ENCODE measurements around the gene GRID2. TPM values are rescaled to one million over a fixed set of nuclear protein-coding genes. Genes with fewer than 3 reads are reported as not detected.

Gene GRID2
- total and polyA plus RNA-seq, 7 experiments from 2014 or later: not detected

- H3K36me3 Mint-ChIP-seq: no peaks in the 10 kb centered on the region
- H3K36me3 ChIP-seq (ENCODE audit: control insufficient read depth in 2 of 3, insufficient read depth in 3 of 3, low read length in 3 of 3): no peaks in the 10 kb centered on the region
- no peak overlapping the region for H3K4me3 Mint-ChIP-seq
- no peaks in the 10 kb centered on the region for H3K4me1 ChIP-seq (ENCODE audit: control insufficient read depth in 2 of 2, insufficient read depth in 2 of 2, low read length in 2 of 2)
- H3K9me3 ChIP-seq (ENCODE audit: control insufficient read depth in 2 of 3, low read length in 3 of 3): no peaks in the 10 kb centered on the region
- ATAC-seq (no peak), DNase-seq (no peak)
- peaks cover 0 to 12% (median 0%) of the 10 kb centered on the region in 11 donors for H3K9me3 Mint-ChIP-seq
- intact Hi-C loops (cut with micrococcal nuclease): no loop called here
- H3K4me3 ChIP-seq (ENCODE audit: low read length): no peak overlapping the region
- POLR2A ChIA-PET: no interaction called here
- no peaks in the 10 kb centered on the region for H3K27me3 Mint-ChIP-seq
- no peaks in the 10 kb centered on the region for H3K27me3 ChIP-seq (ENCODE audit: control insufficient read depth in 2 of 2, insufficient read depth in 2 of 2, low read length in 2 of 2)
- no peaks in the 10 kb centered on the region for H3K4me1 Mint-ChIP-seq
- CTCF ChIA-PET: no interaction called here
- H3K27ac ChIP-seq (ENCODE audit: low read depth, low read length): no peak overlapping the region
- H3K27ac Mint-ChIP-seq: no peak overlapping the region
Observed at GRCh38 chr4:93416344-93417128, 1112.8 kb downstream of the GRID2 start.

GRCh38 chr4:93431371-93431770 is 1127.6 kb downstream of the GRID2 start:
- H3K36me3 Mint-ChIP-seq: no peaks in the 10 kb centered on the region
- H3K9me3 ChIP-seq (ENCODE audit: control insufficient read depth in 2 of 3, low read length in 3 of 3): no peaks in the 10 kb centered on the region
- no peak overlapping the region for H3K4me3 Mint-ChIP-seq
- no peaks in the 10 kb centered on the region for H3K27me3 Mint-ChIP-seq
- no peak overlapping the region for H3K27ac ChIP-seq (ENCODE audit: low read depth, low read length)
- no peaks in the 10 kb centered on the region for H3K36me3 ChIP-seq (ENCODE audit: control insufficient read depth in 2 of 3, insufficient read depth in 3 of 3, low read length in 3 of 3)
- intact Hi-C loops (cut with micrococcal nuclease): no loop called here
- H3K4me1 Mint-ChIP-seq: no peaks in the 10 kb centered on the region
- DNase-seq (no peak), ATAC-seq (no peak)
- ChIA-PET CTCF (no interaction called here), POLR2A (interaction anchor here (0.6 kb wide), 1 partner anchor 20 kb away, joined by 3 read pairs; no protein-coding TSS in a partner anchor)
- no peak overlapping the region for H3K4me3 ChIP-seq (ENCODE audit: low read length)
- peaks cover 0 to 17% (median 0%) of the 10 kb centered on the region in 11 donors for H3K9me3 Mint-ChIP-seq
- no peaks in the 10 kb centered on the region for H3K4me1 ChIP-seq (ENCODE audit: control insufficient read depth in 2 of 2, insufficient read depth in 2 of 2, low read length in 2 of 2)
- no peaks in the 10 kb centered on the region for H3K27me3 ChIP-seq (ENCODE audit: control insufficient read depth in 2 of 2, insufficient read depth in 2 of 2, low read length in 2 of 2)
- H3K27ac Mint-ChIP-seq: no peak overlapping the region

GRCh38 chr4:93433840-93434239 is 1130.1 kb downstream of the GRID2 start:
- no peaks in the 10 kb centered on the region for H3K27me3 Mint-ChIP-seq
- Histone ChIP-seq H3K36me3 (ENCODE audit: control insufficient read depth in 2 of 3, insufficient read depth in 3 of 3, low read length in 3 of 3) (no peaks in the 10 kb centered on the region), H3K27me3 (ENCODE audit: control insufficient read depth in 2 of 2, insufficient read depth in 2 of 2, low read length in 2 of 2) (no peaks in the 10 kb centered on the region), H3K4me3 (ENCODE audit: low read length) (no peak overlapping the region), H3K4me1 (ENCODE audit: control insufficient read depth in 2 of 2, insufficient read depth in 2 of 2, low read length in 2 of 2) (no peaks in the 10 kb centered on the region), H3K27ac (ENCODE audit: low read depth, low read length) (no peak overlapping the region), H3K9me3 (ENCODE audit: control insufficient read depth in 2 of 3, low read length in 3 of 3) (no peaks in the 10 kb centered on the region)
- CTCF ChIA-PET: no interaction called here
- intact Hi-C loops (cut with micrococcal nuclease): no loop called here
- no peaks in the 10 kb centered on the region for H3K36me3 Mint-ChIP-seq
- peaks cover 0 to 20% (median 1%) of the 10 kb centered on the region in 11 donors for H3K9me3 Mint-ChIP-seq
- H3K4me1 Mint-ChIP-seq: no peaks in the 10 kb centered on the region
- ATAC-seq: no peak
- H3K27ac Mint-ChIP-seq: no peak overlapping the region
- no peak overlapping the region for H3K4me3 Mint-ChIP-seq
- no peak for DNase-seq
- POLR2A ChIA-PET: no interaction called here

GRCh38 chr4:93436000-93436626 is 1132.3 kb downstream of the GRID2 start:
- Histone ChIP-seq H3K4me3 (ENCODE audit: low read length) (no peak overlapping the region), H3K27ac (ENCODE audit: low read depth, low read length) (no peak overlapping the region), H3K4me1 (ENCODE audit: control insufficient read depth in 2 of 2, insufficient read depth in 2 of 2, low read length in 2 of 2) (no peaks in the 10 kb centered on the region), H3K27me3 (ENCODE audit: control insufficient read depth in 2 of 2, insufficient read depth in 2 of 2, low read length in 2 of 2) (no peaks in the 10 kb centered on the region), H3K36me3 (ENCODE audit: control insufficient read depth in 2 of 3, insufficient read depth in 3 of 3, low read length in 3 of 3) (no peaks in the 10 kb centered on the region), H3K9me3 (ENCODE audit: control insufficient read depth in 2 of 3, low read length in 3 of 3) (no peaks in the 10 kb centered on the region)
- ATAC-seq (no peak), DNase-seq (no peak)
- no peak overlapping the region for H3K4me3 Mint-ChIP-seq
- no peaks in the 10 kb centered on the region for H3K36me3 Mint-ChIP-seq
- no peak overlapping the region for H3K27ac Mint-ChIP-seq
- peaks cover 0 to 31% (median 5%) of the 10 kb centered on the region in 11 donors for H3K9me3 Mint-ChIP-seq
- no peaks in the 10 kb centered on the region for H3K27me3 Mint-ChIP-seq
- no peaks in the 10 kb centered on the region for H3K4me1 Mint-ChIP-seq
- intact Hi-C loops (cut with micrococcal nuclease): no loop called here
- CTCF ChIA-PET: no interaction called here
- POLR2A ChIA-PET: no interaction called here

- Histone ChIP-seq H3K27me3 (ENCODE audit: control insufficient read depth in 2 of 2, insufficient read depth in 2 of 2, low read length in 2 of 2) (no peaks in the 10 kb centered on the region), H3K4me1 (ENCODE audit: control insufficient read depth in 2 of 2, insufficient read depth in 2 of 2, low read length in 2 of 2) (no peaks in the 10 kb centered on the region), H3K4me3 (ENCODE audit: low read length) (no peak overlapping the region), H3K36me3 (ENCODE audit: control insufficient read depth in 2 of 3, insufficient read depth in 3 of 3, low read length in 3 of 3) (no peaks in the 10 kb centered on the region), H3K27ac (ENCODE audit: low read depth, low read length) (no peak overlapping the region), H3K9me3 (ENCODE audit: control insufficient read depth in 2 of 3, low read length in 3 of 3) (no peaks in the 10 kb centered on the region)
- Mint-ChIP-seq H3K4me3 (no peak overlapping the region), H3K36me3 (no peaks in the 10 kb centered on the region), H3K4me1 (no peaks in the 10 kb centered on the region), H3K27ac (no peak overlapping the region), H3K9me3 (peaks cover 0 to 30% (median 5%) of the 10 kb centered on the region in 11 donors), H3K27me3 (no peaks in the 10 kb centered on the region)
- intact Hi-C loops (cut with micrococcal nuclease): no loop called here
- DNase-seq (no peak), ATAC-seq (no peak)
- ChIA-PET POLR2A (no interaction called here), CTCF (no interaction called here)
Observed at GRCh38 chr4:93437991-93438390, 1134.2 kb downstream of the GRID2 start.

- no peaks in the 10 kb centered on the region for H3K9me3 ChIP-seq (ENCODE audit: control insufficient read depth in 2 of 3, low read length in 3 of 3)
- H3K27ac ChIP-seq (ENCODE audit: low read depth, low read length): no peak overlapping the region
- ATAC-seq (no peak), DNase-seq (no peak)
- ChIA-PET CTCF (no interaction called here), POLR2A (no interaction called here)
- H3K36me3 ChIP-seq (ENCODE audit: control insufficient read depth in 2 of 3, insufficient read depth in 3 of 3, low read length in 3 of 3): no peaks in the 10 kb centered on the region
- peaks cover 0 to 20% (median 2%) of the 10 kb centered on the region in 11 donors for H3K9me3 Mint-ChIP-seq
- no peak overlapping the region for H3K27ac Mint-ChIP-seq
- no peaks in the 10 kb centered on the region for H3K4me1 Mint-ChIP-seq
- no peaks in the 10 kb centered on the region for H3K27me3 Mint-ChIP-seq
- no peaks in the 10 kb centered on the region for H3K36me3 Mint-ChIP-seq
- no peaks in the 10 kb centered on the region for H3K27me3 ChIP-seq (ENCODE audit: control insufficient read depth in 2 of 2, insufficient read depth in 2 of 2, low read length in 2 of 2)
- no peaks in the 10 kb centered on the region for H3K4me1 ChIP-seq (ENCODE audit: control insufficient read depth in 2 of 2, insufficient read depth in 2 of 2, low read length in 2 of 2)
- no peak overlapping the region for H3K4me3 Mint-ChIP-seq
- H3K4me3 ChIP-seq (ENCODE audit: low read length): no peak overlapping the region
- intact Hi-C loops (cut with micrococcal nuclease): no loop called here
Observed at GRCh38 chr4:93444860-93445259, 1141.1 kb downstream of the GRID2 start.

- Histone ChIP-seq H3K4me3 (ENCODE audit: low read length) (no peak overlapping the region), H3K9me3 (ENCODE audit: control insufficient read depth in 2 of 3, low read length in 3 of 3) (no peaks in the 10 kb centered on the region), H3K27ac (ENCODE audit: low read depth, low read length) (no peak overlapping the region), H3K36me3 (ENCODE audit: control insufficient read depth in 2 of 3, insufficient read depth in 3 of 3, low read length in 3 of 3) (no peaks in the 10 kb centered on the region), H3K4me1 (ENCODE audit: control insufficient read depth in 2 of 2, insufficient read depth in 2 of 2, low read length in 2 of 2) (no peaks in the 10 kb centered on the region), H3K27me3 (ENCODE audit: control insufficient read depth in 2 of 2, insufficient read depth in 2 of 2, low read length in 2 of 2) (no peaks in the 10 kb centered on the region)
- intact Hi-C loops (cut with micrococcal nuclease): no loop called here
- no peak overlapping the region for H3K4me3 Mint-ChIP-seq
- H3K27ac Mint-ChIP-seq: no peak overlapping the region
- ChIA-PET POLR2A (no interaction called here), CTCF (no interaction called here)
- H3K4me1 Mint-ChIP-seq: no peaks in the 10 kb centered on the region
- no peak for DNase-seq
- H3K27me3 Mint-ChIP-seq: no peaks in the 10 kb centered on the region
- no peaks in the 10 kb centered on the region for H3K36me3 Mint-ChIP-seq
- peaks cover 0 to 14% (median 0%) of the 10 kb centered on the region in 11 donors for H3K9me3 Mint-ChIP-seq
- no peak for ATAC-seq
Observed at GRCh38 chr4:93446038-93446437, 1142.3 kb downstream of the GRID2 start.
